ENCODE results near the gene ST6GALNAC1.

DNA sequence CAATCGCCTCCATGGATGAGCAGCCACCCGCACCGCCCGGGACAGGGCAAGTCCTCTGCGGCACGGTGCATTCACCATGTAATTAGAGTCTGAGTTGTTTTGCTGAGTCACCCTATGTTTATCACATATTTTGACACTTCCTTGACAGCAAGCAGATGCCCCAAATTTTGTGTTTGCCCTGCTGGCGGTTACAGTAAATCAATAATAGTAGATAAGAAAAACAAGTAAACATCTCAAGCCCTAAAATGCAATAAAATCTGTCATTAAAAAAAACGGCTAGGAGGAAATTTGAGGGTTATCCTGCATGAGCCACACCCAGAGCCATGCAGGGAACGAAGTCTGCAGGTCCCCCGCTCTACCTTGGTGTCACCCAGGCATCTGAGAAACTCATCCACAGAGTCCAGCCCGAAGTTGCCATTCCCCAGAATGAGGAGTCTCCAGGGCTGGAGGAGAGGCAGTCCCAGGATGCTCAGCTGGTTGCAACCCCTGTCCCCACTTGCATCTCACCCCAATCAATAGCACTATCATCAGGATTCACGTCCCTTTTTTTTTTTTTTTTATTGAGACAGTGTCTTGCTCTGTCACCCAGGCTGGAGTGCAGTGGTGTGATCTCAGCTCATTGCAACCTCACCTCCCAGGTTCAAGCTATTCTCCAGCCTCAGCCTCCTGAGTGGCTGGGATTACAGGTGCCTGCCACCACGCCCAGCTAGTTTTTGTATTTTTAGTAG is 16.5 kb upstream of the ST6GALNAC1 start:
- TF ChIP-seq BHLHE40 (IDR thresholded peaks at IDR 0.05; ENCODE audit: low read length) (no peak), ZNF430 (CRISPR knock-in tag; IDR thresholded peaks at IDR 0.05) (no peak), MEIS1 (CRISPR knock-in tag; IDR thresholded peaks at IDR 0.05; ENCODE audit: borderline replicate concordance) (peak; percentile 70; the same call in 1 of the 2 replicates), ZNF382 (CRISPR knock-in tag; IDR thresholded peaks at IDR 0.05; ENCODE audit: borderline replicate concordance) (no peak), ZNF468 (CRISPR knock-in tag; IDR thresholded peaks at IDR 0.05) (no peak), TAF1 (CRISPR knock-in tag; IDR thresholded peaks at IDR 0.05) (no peak), ZKSCAN1 (IDR thresholded peaks at IDR 0.05; ENCODE audit: low read length) (no peak), RBM22 (optimal IDR thresholded peaks at IDR 0.05; ENCODE audit: low read length) (no peak)
- TF ChIP-seq, protein P1, sequence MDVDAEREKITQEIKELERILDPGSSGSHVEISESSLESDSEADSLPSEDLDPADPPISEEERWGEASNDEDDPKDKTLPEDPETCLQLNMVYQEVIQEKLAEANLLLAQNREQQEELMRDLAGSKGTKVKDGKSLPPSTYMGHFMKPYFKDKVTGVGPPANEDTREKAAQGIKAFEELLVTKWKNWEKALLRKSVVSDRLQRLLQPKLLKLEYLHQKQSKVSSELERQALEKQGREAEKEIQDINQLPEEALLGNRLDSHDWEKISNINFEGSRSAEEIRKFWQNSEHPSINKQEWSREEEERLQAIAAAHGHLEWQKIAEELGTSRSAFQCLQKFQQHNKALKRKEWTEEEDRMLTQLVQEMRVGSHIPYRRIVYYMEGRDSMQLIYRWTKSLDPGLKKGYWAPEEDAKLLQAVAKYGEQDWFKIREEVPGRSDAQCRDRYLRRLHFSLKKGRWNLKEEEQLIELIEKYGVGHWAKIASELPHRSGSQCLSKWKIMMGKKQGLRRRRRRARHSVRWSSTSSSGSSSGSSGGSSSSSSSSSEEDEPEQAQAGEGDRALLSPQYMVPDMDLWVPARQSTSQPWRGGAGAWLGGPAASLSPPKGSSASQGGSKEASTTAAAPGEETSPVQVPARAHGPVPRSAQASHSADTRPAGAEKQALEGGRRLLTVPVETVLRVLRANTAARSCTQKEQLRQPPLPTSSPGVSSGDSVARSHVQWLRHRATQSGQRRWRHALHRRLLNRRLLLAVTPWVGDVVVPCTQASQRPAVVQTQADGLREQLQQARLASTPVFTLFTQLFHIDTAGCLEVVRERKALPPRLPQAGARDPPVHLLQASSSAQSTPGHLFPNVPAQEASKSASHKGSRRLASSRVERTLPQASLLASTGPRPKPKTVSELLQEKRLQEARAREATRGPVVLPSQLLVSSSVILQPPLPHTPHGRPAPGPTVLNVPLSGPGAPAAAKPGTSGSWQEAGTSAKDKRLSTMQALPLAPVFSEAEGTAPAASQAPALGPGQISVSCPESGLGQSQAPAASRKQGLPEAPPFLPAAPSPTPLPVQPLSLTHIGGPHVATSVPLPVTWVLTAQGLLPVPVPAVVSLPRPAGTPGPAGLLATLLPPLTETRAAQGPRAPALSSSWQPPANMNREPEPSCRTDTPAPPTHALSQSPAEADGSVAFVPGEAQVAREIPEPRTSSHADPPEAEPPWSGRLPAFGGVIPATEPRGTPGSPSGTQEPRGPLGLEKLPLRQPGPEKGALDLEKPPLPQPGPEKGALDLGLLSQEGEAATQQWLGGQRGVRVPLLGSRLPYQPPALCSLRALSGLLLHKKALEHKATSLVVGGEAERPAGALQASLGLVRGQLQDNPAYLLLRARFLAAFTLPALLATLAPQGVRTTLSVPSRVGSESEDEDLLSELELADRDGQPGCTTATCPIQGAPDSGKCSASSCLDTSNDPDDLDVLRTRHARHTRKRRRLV (CRISPR knock-in tag; IDR thresholded peaks at IDR 0.05), result 0 out of 2 replicates have a peak, but pooled peaks have one; percentile 31
- TF ChIP-seq, protein P2, sequence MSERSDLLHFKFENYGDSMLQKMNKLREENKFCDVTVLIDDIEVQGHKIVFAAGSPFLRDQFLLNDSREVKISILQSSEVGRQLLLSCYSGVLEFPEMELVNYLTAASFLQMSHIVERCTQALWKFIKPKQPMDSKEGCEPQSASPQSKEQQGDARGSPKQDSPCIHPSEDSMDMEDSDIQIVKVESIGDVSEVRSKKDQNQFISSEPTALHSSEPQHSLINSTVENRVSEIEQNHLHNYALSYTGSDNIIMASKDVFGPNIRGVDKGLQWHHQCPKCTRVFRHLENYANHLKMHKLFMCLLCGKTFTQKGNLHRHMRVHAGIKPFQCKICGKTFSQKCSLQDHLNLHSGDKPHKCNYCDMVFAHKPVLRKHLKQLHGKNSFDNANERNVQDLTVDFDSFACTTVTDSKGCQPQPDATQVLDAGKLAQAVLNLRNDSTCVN (CRISPR knock-in tag; IDR thresholded peaks at IDR 0.05; ENCODE audit: borderline replicate concordance), result no peak
- TF ChIP-seq, protein P3, sequence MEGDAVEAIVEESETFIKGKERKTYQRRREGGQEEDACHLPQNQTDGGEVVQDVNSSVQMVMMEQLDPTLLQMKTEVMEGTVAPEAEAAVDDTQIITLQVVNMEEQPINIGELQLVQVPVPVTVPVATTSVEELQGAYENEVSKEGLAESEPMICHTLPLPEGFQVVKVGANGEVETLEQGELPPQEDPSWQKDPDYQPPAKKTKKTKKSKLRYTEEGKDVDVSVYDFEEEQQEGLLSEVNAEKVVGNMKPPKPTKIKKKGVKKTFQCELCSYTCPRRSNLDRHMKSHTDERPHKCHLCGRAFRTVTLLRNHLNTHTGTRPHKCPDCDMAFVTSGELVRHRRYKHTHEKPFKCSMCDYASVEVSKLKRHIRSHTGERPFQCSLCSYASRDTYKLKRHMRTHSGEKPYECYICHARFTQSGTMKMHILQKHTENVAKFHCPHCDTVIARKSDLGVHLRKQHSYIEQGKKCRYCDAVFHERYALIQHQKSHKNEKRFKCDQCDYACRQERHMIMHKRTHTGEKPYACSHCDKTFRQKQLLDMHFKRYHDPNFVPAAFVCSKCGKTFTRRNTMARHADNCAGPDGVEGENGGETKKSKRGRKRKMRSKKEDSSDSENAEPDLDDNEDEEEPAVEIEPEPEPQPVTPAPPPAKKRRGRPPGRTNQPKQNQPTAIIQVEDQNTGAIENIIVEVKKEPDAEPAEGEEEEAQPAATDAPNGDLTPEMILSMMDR (CRISPR knock-in tag; IDR thresholded peaks at IDR 0.05), result no peak

Data from HepG2 (cell line).